Activated CD4-positive, CD25-positive, alpha-beta regulatory T cell treated with anti-CD3 and anti-CD28 coated beads, Interleukin-2, amount 50 U/mL, for 72 hours (primary cell): Measurements from ENCODE around the gene NKX6-2.
"Not testable (repeated sequence)": the region's sequence is repeated elsewhere in the genome, so short reads cannot be mapped to it uniquely, and the experiment has no call there.

Experiments
- DNase-seq: peaks from one replicate; pipeline ENCODE4 v3.0.0; 2021

Gene NKX6-2

GRCh38 chr10:132777441-132777840 lies 8.5 kb downstream of the NKX6-2 start:
- DNase-seq: no peak

- DNase-seq: no peak
Measured at GRCh38 chr10:132776821-132777220, 9.1 kb downstream of the NKX6-2 start.

GRCh38 chr10:132776186-132776585 lies 9.8 kb downstream of the NKX6-2 start:
- no peak for DNase-seq

DNA sequence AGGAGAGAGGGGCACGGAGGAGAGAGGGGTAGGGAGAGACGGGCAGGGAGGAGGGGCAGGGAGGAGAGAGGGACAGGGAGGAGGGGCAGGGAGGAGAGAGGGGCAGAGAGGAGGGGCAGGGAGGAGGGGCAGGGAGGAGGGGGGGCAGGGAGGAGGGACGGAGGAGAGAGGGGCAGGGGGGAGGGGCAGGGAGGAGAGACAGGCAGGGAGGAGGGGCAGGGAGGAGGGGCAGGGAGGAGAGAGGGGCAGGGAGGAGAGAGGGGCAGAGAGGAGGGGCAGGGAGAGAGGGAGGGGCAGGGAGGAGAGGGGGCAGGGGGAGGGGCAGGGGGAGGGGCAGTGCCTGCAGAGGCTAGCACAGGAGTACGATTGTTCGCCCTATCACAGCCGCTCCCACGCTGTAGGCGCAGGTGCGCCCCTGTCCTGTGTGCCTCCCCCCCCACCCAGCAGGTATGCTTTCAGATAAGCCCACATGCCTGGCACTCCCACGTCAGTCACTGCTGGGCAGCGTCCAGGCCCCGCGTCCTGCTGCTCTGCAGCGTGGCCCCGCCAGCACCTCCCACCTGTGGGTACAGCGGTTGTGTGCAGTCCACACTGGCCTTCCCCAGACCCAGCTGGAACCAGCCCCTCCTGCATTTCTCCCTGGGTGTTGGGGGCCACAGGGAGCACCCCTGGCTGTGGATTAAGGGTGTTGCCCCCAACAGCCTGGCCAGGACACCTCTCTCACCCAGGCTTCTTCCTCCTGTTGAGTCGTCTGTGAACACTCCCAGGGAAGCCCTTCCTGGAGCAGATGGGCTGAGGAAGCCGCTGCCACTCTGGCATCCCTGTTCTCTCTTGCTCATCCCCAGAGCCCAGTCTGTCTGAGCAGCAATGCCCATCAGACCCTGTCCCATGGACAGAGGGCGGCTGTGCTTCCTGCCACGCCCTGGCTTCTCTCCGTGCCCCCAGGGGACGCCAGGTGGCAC lies 10.8 kb downstream of the NKX6-2 start:
- DNase-seq: no peak

DNA sequence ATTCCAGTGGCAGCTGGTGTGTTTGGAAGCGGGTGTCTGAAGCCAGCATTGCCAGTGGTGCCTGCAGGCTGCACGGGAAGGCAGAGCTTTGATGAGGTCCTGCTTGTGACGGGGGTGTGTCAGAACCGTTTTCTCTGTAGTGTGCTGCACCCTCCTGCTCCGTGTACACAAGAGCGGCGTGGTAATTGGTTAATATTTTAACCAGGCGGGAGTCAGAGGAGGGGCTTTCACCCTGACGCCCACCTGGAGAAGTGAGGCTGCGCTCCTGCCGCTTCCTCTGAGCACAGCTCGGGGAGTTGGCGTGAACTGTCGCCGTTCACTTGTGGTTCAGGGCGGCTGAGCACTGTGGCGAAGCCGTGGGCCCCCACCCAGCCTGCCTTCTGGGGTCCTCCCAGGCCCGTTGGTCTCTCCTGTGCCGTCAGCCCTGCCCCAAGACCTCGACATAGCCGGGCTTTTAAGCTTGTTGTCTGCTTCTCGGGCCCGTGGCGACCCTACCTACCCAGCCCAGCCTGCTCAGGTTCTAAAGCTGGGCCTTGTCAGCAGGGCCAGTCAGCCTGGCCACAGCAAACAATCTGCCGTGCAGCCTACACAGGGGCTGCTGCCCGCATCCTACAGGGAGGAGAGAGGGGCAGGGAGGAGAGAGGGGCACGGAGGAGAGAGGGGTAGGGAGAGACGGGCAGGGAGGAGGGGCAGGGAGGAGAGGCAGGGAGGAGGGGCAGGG lies 11.6 kb downstream of the NKX6-2 start:
- DNase-seq: no peak

- not testable (repeated sequence) for DNase-seq
Measured at GRCh38 chr10:132772816-132773215, 13.1 kb downstream of the NKX6-2 start.

GRCh38 chr10:132770061-132771021 lies 15.6 kb downstream of the NKX6-2 start:
- no peak for DNase-seq

DNA sequence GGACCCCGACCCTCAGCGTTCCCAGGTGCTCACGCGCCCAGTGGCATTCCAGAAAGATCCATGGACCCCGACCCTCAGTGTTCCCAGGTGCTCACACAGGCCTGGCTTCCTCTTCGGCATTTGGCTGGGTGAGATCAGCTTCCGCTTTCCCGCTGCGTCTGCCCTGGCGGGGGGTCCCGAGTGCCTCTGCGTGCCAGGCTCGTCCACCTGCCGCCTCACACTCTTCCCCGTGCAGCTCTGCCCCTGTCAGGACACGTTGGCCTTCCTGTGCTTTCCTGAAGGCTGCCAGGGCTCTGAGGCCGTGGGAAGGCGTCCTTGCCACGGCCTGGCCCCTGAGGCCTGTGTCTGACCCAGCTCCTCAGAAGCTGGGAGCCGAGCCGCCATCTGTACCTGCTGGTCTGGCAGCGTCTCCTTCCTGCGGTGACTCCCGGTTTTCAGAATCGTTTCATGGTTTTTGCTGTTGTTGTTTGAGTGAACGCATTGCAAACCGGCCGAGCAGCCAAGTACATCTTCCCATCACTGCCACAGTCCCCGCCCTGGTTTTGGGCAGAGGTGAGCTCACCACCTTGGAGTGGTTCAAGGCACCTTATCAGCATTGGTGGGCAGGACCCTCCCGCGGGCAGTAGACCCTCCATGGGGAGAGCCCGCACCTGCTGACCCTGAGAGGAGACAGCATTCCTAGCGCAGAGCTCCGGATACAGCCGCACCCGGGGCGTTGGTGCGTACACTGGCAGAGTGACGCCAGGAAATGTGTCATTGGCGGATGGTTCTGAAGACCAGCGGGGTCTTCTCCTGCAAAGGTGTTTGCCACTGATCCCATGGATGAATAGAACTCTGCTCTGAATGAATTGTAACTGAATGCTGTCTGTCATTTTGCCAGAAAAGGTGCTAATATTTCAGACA lies 17.4 kb downstream of the NKX6-2 start:
- no peak for DNase-seq

GRCh38 chr10:132766291-132766690 lies 19.7 kb downstream of the NKX6-2 start:
- no peak for DNase-seq

- DNase-seq: no peak
Measured at GRCh38 chr10:132765435-132765834, 20.5 kb downstream of the NKX6-2 start.

DNA sequence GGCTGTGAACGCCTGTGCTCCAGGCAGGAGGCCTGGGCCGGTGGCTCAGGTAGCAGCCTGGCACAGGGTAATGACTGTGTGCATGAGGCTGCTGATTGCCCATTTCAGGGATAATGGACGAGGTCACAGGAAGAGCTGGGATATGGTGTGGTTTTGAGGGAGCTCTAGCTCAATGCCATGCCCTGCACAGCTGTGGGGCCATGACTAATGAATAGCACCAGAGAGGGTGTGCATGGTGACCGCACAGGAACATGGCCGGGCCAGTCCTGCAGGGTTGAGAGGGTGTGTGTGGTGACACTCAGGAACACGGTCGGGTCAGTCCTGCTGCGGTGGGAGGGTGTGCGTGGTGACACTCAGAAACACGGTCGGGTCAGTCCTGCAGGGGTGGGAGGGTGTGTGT lies 21.8 kb downstream of the NKX6-2 start:
- no peak for DNase-seq

GRCh38 chr10:132763545-132763944 lies 22.4 kb downstream of the NKX6-2 start:
- DNase-seq: no peak

DNA sequence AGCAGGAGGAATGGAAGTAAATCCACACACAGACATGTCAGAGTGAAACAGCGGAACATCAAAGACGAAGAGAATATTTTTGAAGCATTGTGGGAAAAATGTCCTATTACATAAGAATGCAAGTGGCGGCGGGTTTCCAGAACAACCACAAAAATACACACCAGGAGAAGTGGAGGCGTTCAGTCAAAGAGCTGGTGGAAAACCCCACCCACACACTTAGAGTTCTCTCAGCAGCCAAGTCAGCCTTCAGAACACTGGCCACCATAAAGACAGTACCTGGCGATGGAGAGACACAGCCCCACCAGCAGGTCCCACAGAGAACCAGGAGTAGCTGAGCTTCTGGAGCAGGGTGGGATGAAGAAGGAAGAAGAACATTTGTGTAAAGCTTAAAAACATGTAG lies 23.7 kb downstream of the NKX6-2 start:
- no peak for DNase-seq

DNA sequence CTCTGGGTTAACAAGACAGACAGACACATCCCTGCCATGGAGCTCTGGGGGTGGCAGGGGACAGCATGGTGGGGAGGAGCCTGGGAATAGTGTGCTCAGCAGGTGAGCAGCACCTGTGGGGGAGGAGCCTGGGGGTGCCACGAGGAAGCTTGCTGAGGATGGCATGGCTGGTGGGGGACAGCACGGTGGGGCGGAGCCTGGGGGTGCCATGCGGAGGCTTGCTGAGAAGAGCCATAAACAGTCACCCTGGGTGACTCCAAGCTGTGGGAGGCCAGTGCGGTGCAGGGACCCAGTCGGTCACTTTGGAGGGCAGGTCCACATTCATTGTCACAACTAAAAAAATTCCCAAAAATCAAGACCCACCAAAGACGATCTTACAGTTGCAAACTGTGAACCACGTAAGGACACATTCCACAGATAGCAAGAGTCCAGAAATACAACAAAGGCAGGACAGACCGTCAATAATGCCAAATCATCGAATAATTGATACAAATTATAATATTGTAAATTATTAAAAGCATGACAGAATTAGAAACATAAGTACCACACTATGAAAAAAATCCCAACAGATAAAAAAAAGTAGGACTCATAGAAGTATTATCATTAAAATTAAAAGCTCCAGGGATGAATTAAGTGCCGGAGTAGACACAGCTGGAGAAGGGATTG lies 24.4 kb downstream of the NKX6-2 start:
- DNase-seq: no peak

DNA sequence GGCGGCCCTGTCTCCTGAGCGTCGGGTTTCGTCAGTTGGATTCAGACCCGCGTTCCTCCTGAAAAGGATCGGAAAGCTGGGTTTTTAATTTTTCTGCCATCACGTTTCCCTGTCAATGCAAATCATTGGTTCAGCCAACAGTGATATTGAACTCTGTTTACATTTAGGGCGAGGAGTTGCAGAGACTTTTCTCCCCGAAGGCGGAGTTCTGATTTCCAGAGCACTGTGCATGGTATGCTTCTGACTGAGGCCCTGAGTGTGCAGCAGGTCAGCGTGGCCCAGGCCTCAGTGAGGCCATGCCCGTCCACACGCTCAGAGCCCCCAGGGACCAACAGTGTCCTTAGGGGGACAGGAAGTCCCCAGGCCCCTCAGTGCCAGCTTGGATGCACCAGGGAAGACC lies 27.1 kb downstream of the NKX6-2 start:
- DNase-seq: no peak

DNA sequence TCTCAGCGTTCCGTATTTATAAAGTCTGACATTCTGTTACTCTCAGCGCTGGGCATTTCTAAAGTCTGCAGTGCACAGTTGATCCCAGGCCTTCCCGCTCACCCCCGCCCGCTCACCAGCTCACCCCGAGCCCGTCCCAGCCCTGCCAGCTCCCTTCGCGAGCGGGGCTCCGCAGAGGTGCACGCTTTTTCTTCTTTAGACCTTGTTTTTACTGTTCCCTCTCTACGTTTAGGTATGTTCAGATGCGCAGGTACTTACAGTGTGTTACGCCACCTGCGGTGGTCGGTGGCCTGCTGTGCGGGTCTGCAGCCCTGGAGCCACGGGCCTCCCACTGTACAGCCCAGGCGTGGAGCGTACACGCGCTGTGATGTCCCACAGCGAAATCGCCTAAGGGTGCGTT lies 28.8 kb downstream of the NKX6-2 start:
- no peak for DNase-seq

DNA sequence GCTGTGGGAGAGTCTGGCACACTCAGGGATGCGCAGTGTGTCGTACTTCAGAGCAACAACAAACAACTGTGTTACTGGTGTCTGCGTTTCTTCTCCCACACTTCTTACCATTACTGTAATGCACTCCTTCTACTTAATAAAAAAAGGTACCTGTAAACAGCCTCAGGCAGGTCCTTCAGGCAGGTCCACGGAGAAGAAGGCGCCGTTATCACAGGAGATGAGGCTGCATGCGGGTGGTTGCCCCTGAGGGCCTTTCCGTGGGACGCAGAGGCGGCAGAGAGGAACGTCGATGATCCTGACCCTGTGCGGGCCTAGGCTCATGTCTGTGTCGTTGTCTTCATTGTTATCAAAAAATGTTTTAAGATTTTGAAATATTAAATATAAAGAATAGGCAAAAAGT lies 29.4 kb downstream of the NKX6-2 start:
- DNase-seq: no peak

GRCh38 chr10:132755166-132755711 lies 30.7 kb downstream of the NKX6-2 start:
- no peak for DNase-seq

GRCh38 chr10:132754071-132754470 lies 31.9 kb downstream of the NKX6-2 start:
- DNase-seq: no peak

DNA sequence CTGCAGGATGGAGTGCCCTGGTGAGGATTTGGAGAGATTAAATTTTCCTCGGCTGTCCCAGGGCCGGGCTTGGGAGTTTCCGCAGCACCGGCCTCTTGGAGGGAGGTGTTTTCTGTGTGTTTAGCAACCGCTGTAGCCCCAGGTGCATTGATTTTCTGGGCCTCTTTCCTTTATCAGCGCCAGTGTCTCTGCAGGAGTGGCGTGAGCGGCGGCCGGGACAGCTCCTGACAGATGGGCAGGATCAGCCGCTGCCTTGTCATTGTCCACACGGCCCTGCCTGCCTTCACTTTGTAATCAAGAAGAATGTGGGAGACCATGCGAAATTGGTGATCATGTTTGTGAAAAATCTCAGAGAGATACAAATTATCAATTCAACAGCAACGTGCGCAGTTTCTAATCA lies 32.4 kb downstream of the NKX6-2 start:
- no peak for DNase-seq

DNA sequence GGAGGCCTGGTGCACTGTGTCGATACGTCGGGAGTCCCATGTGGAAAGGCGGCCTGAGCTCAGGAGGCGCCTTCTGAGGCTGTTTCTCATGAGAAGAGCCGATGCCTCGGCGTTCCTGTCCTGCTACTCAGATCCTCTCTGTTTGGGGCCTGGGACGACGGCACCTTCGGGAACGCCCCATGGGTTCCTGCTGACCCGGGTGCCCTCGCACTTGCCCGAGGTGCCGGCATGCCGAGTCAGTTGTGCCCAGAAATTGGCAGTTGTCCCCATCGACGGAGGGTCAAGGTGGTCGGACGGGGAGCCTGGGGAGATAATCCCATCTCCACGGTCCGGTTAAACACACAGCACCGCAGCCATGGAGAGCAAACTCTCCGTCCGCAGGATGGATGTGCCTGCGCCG lies 33.0 kb downstream of the NKX6-2 start:
- no peak for DNase-seq
